HG02884 (cell line): ENCODE measurements around the gene SMIM14.
A peak's percentile ranks its signal among the peaks of the same experiment; 100 is the strongest.
"Not testable (repeated sequence)": the region's sequence is repeated elsewhere in the genome, so short reads cannot be mapped to it uniquely, and the experiment has no call there.

Experiments used
- ATAC-seq: cut with Tn5 transposase; IDR thresholded peaks from one replicate; pipeline ENCODE4 v1.9.1; 2021; ENCODE audit warnings: mild to moderate bottlenecking, moderate library complexity; ENCODE audit not compliant: unreplicated experiment

Gene SMIM14

GRCh38 chr4:39638354-39639239 is at the start of gene SMIM14:
SMIM14 (minus strand) TSS chr4:39638865; CDS start chr4:39605145, 33,720 bp downstream.
- ATAC-seq: peak; percentile 72

DNA sequence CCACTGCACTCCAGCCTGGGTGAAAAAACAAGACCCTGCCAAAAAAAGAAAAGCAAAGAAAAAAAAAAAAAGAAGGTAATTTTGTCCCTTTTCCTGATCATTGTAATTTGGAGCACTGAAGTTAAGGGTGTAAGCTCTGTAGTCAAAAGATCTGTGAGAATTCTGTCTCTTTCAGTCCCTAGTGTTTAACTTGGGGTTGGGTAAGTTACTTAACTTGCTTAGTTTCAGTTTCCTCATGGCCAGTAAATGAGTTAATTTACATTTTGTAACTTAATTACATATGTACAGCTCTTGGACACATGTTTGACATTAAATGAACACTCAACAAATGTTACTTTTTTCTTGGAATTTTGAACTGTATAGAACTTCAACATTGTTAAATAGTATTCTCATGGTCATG is 48.3 kb upstream of the SMIM14 start:
- ATAC-seq: no peak

DNA sequence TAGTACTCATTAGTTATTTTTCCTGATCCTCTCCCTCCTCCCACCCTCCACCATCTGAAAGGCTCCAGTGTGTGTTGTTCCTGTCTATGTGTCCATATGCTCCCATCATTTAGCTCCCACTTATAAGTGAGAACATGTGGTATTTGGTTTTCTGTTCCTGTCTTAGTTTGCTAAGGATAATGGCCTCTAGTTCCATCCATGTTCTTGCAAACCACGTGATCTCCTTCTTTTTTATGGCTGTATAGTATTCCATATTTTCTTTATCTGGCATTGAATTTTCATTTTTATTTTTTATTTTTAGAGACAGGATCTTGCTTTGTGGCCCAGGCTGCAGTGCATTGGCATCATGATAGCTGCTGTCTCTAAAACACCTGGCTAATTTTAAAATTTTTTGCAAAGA is 47.3 kb upstream of the SMIM14 start:
- ATAC-seq: no peak

- peak; percentile 70 for ATAC-seq
These were observed 43.5 kb upstream of the SMIM14 start for GRCh38 chr4:39682138-39682537.

DNA sequence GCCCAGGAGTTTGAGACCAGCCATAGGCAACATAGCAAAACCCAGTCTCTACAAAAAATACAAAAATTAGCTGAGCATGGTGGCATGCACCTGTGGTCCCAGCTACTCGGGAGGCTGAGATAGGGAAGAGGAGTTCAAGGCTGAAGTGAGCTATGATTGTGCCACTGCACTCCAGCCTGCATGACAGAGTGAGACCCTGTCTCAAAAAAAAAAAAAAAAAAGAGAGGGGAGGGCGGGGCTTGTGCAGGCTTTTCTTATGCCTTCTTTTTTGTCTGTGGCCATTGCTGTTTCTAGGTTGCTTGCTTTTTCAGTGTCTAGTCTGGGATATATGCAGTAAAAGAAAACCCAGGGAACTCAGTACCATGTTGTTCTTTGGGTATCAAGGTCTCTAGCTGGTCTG is 42.3 kb upstream of the SMIM14 start:
- ATAC-seq: not testable (repeated sequence)

GRCh38 chr4:39675681-39676080 is 37.0 kb upstream of the SMIM14 start:
- ATAC-seq: not testable (repeated sequence)

DNA sequence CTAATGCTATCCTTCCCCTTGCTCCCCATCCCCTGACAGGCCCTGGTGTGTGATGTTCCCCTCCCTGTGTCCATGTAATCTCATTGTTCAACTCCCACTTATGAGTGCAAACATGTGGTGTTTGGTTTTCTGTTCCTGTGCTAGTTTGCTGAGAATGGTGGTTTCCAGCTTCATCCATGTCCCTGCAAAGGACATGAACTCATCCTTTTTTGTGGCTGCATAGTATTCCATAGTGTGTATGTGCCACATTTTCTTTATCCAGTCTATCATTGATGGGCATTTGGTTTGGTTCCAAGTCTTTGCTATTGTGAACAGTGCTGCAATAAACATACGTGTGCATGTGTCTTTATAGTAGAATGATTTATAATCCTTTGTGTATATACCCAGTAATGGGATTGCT is 31.6 kb upstream of the SMIM14 start:
- not testable (repeated sequence) for ATAC-seq

GRCh38 chr4:39668887-39669286 is 30.2 kb upstream of the SMIM14 start:
- ATAC-seq: no peak

GRCh38 chr4:39667706-39668105 is 29.0 kb upstream of the SMIM14 start:
- no peak for ATAC-seq

GRCh38 chr4:39664828-39665731 is 26.4 kb upstream of the SMIM14 start:
- no peak for ATAC-seq

DNA sequence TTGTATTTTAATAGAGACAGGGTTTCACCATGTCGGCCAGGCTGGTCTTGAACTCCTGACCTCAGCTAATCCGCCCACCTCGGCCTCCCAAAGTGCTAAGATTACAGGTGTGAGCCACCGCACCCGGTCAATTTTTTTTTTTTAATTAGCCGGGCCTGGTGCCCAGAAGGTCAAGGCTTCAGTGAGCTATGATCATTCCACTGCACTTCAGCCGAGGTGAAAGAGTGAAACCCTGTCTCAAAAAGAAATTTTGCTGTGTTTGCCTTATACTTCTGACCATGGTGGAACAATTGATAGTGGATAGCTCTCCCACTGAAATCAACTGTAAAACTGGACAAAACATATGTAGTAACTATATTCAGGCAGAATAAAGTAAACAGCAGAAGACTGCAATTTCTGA is 24.0 kb upstream of the SMIM14 start:
- ATAC-seq: no peak

DNA sequence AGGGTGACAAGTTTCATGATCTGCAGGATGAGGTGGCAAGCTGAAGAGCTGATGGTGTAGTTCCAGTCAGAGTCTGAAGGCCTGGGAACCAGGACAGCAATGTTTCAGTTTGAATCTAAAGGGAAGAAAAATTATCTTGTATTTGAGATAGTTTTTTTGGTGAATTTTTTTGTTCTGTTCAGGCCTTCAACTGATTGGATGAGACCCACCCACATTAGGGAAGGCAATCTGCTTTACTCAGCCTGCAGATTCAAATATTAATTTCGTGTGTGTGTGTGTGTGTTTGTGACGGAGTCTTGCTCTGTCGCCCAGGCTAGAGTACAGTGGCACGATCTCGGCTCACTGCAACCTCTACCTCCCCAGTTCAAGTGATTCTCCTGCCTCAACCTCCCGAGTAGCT is 22.1 kb upstream of the SMIM14 start:
- no peak for ATAC-seq

- ATAC-seq: no peak
These were observed 21.4 kb upstream of the SMIM14 start for GRCh38 chr4:39660045-39660444.

DNA sequence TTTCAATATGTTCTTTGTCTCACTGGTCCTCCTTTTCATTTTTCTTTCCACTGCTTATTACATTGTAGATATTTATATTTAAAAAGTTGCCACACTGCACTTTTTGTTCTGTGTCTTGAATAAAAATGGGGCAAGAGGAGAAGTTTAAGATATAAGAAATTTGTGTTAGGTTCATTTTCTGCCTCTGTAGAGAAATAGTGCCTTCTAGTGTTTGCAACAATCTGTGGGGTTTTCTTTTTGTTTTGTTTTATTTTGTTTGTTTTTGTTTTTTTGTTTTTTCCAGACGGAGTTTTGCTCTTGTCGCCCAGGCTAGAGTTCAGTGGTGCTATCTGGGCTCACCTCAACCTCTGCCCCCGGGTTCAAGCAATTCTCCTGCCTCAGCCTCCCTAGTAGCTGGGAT is 20.1 kb upstream of the SMIM14 start:
- no peak for ATAC-seq

DNA sequence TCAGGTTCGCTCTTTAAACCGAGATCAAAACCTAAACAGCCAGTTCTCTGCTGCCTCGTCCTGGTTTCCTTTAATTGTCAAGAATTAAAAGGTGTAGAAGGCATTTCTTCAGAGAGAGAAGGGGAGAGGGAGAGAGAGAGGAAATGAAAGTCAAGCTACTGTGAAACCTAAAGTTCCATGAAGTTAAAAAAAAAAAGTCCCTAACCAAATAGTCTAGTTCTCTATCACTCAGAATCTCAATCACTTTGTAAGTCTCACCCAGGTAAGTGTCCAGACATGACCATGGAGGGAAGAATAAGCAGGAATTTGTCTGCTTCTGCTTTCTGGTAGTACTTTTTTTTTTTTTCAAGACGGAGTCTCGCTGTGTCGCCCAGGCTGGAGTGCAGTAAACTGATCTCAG is 18.8 kb upstream of the SMIM14 start:
- ATAC-seq: peak; percentile 82

DNA sequence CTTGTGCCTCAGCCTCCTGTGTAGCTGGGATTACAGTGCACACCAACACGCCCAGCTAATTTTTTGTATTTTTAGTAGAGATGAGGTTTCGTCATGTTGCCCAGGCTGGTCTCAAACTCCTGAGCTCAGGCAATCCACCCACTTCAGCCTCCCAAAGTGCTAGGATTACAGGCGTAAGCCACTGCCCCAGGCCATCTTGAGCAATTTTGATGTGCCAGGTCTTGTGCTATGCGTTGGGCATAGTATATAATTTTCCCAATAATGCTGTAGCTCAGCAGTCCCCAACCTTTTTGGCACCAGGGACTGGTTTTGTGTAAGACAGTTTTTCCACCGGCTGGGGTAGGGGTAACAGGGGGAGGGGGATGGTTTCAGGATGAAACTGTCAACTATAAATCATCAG is 18.0 kb upstream of the SMIM14 start:
- ATAC-seq: not testable (repeated sequence)

DNA sequence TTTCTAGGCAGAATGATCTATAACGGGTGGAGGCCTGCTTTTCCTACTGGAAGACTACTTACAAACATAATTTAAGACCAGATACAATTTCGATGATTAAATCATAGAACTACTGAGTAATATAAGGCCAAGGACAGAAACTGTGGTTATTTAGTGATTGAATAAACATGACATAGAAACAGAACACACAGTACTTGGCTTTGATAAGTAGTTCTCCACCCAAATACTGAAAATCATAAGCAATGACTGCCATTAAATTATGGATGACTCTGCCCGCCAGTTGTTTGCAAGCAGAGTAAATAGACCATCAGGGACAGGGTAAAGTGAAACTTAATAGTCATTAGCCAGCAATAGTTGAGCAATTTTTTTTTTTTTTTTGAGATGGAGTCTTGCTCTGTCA is 17.2 kb upstream of the SMIM14 start:
- ATAC-seq: no peak

DNA sequence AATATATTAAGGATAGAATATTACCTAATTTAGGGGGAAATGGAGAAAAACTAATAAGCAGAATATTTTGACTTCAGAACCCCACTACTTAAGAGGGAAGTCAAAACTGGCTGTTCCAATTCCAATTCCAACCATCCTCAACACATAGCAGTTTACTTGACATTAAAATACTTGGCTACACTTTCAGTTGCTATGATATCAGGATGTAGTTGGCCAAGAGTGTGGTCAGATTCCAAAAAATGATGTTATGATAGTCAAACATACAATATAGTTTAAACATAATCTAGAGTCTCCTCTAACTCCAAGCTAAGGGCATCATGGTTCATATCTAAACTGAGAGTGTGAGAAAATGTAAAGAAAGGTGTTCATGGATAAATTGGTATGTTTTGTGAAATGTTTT is 16.5 kb upstream of the SMIM14 start:
- no peak for ATAC-seq

DNA sequence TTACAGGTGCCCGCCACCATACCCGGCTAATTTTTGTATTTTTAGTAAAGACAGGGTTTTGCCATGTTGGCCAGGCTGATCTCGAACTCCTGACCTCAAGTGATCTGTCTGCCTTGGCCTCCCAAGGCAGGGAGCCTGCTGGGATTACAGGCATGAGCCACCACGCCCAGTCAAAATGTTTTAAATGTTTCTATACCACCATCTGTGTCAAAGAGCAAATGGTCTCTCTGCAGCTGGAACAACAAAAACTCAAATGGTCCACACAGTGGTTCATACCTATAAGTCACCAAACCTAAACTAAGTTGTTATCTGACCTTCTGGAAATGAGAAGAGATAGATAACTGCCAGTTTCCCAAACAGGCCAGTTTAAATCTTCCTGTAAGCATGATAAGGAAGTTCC is 12.9 kb upstream of the SMIM14 start:
- ATAC-seq: not testable (repeated sequence)

- ATAC-seq: no peak
These were observed 11.1 kb upstream of the SMIM14 start for GRCh38 chr4:39649639-39650265.

- no peak for ATAC-seq
These were observed 10.3 kb upstream of the SMIM14 start for GRCh38 chr4:39648827-39649558.
